Keratinocyte (primary cell): ENCODE measurements around the gene SEC61A1.

ENCODE experiments used
- EZH2 ChIP-seq: IDR thresholded peaks from one replicate; pipeline ENCODE4 v1.6.1; 2012; ENCODE audit warnings: inconsistent platforms, mild to moderate bottlenecking, low read length, moderate library complexity
- TF ChIP-seq, protein P1 (sequence below), 3 experiments: IDR thresholded peaks in 1 of 3; conservative IDR thresholded peaks in 1 of 3; optimal IDR thresholded peaks in 1 of 3; 2 replicates in 2 of 3; 3 replicates in 1 of 3; pipeline versions ENCODE3 to v1.5.1; 2011; ENCODE audit warnings: low read length in 3 of 3, mild to moderate bottlenecking in 3 of 3, moderate library complexity in 2 of 3, control low read depth in 1 of 3, inconsistent platforms in 1 of 3; ENCODE audit not compliant: insufficient read depth in 2 of 3; ENCODE audit errors: extremely low read depth in 1 of 3

DNA sequence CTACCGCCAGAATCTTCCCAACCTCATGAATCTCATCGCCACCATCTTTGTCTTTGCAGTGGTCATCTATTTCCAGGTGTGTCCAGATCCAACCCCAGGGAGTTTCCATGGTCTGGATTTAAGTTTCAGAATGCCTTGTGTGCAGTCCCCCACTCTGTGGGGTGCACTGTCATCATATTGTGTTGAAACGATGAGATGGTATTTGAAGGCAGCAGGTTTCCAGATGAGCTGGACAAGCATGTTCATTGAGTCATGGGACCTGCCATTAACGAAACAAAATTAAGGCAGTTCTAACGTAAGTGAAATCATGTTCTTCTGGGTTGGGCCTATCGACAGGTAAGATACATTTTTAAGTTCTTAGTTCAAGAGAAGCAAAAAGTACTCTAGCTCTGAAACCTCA is 12.7 kb downstream of the SEC61A1 start:
- TF ChIP-seq EZH2 = no peak
- TF ChIP-seq, protein P1, sequence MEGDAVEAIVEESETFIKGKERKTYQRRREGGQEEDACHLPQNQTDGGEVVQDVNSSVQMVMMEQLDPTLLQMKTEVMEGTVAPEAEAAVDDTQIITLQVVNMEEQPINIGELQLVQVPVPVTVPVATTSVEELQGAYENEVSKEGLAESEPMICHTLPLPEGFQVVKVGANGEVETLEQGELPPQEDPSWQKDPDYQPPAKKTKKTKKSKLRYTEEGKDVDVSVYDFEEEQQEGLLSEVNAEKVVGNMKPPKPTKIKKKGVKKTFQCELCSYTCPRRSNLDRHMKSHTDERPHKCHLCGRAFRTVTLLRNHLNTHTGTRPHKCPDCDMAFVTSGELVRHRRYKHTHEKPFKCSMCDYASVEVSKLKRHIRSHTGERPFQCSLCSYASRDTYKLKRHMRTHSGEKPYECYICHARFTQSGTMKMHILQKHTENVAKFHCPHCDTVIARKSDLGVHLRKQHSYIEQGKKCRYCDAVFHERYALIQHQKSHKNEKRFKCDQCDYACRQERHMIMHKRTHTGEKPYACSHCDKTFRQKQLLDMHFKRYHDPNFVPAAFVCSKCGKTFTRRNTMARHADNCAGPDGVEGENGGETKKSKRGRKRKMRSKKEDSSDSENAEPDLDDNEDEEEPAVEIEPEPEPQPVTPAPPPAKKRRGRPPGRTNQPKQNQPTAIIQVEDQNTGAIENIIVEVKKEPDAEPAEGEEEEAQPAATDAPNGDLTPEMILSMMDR (optimal IDR thresholded peaks at IDR 0.05 in 1 of 3, IDR thresholded peaks at IDR 0.05 in 1 of 3, conservative IDR thresholded peaks at IDR 0.05 in 1 of 3; ENCODE audit: extremely low read depth in 1 of 3, insufficient read depth in 2 of 3, low read length in 3 of 3) = no peak
